GM12872 (cell line): ENCODE data around the gene VSTM4.

Experiments used
- CTCF ChIP-seq: IDR thresholded peaks from 3 replicates; pipeline ENCODE4 v1.5.1; 2011; ENCODE audit warnings: low read depth, mild to moderate bottlenecking, low read length, moderate library complexity; ENCODE audit not compliant: insufficient read depth

Gene VSTM4

GRCh38 chr10:49081547-49082275 lies 33.6 kb downstream of the VSTM4 start:
- TF ChIP-seq CTCF = no peak

DNA sequence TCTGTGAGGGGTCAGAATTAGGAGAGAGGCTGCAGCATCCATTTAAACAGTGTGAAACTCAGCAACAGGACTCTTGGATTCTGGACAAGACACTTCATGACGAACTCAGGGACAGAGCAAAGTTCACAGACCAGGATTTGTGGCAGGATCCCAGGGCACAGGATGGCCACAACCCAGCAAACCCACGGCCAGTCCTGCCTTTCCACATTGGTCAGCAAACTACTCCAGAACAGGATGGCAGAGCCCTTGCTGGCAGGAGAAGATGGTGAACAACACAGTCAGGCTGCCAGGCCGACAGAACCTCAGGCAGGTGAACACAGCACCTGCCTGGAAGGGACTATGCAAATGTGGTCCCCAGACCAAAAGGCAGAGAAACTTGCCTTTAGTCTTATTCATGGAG lies 34.4 kb downstream of the VSTM4 start:
- no peak for TF ChIP-seq CTCF

GRCh38 chr10:49080071-49080470 lies 35.3 kb downstream of the VSTM4 start:
- no peak for TF ChIP-seq CTCF

GRCh38 chr10:49079499-49079898 lies 35.8 kb downstream of the VSTM4 start:
- no peak for TF ChIP-seq CTCF

- TF ChIP-seq CTCF = no peak
These were observed 36.2 kb downstream of the VSTM4 start for GRCh38 chr10:49079072-49079471.

DNA sequence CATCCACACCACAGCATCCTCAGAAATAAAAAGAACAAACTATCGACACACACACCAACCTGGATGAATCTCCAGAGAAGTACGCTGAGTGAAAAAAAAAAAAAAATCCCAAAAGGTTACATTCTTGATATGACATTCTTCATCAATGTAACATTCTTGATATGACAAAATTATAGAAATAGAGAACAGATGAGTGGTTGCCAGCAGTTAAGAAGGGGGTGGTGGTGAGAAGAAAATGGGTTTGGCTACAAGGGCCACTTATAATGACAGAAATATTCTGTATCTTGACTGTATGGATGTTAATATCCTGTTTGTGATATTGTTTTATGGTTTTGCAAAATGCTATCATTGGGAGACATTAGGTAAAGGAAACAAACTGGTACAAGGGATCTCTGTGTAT lies 36.9 kb downstream of the VSTM4 start:
- TF ChIP-seq CTCF = no peak

GRCh38 chr10:49076741-49077521 lies 38.4 kb downstream of the VSTM4 start:
- TF ChIP-seq CTCF = no peak
